H1 (cell line): ENCODE results near the gene CNDP2. TPM values are rescaled to one million over a fixed set of nuclear protein-coding genes. Genes with fewer than 3 reads are reported as not detected.

Source experiments
- CTCF ChIA-PET: fragments of 300-600 bp; sonication (Branson Sonifier 250); formaldehyde crosslinking; loops from one replicate; lab custom pipeline; 2021; ENCODE audit not compliant: partially characterized antibody; lab: Charles Lee
- POLR2A ChIA-PET: fragments of 300-600 bp; sonication (Branson Sonifier 250); formaldehyde crosslinking; loops from one replicate; lab custom pipeline; 2021; ENCODE audit warnings: inconsistent platforms; ENCODE audit not compliant: partially characterized antibody; lab: Charles Lee
- DNase-seq, 2 experiments: peaks; one replicate each; pipeline versions ENCODE4 v3.0.0 to v3.0.0-alpha.2; 2010 to 2022; ENCODE audit warnings: low spot score in 2 of 2, low read depth in 1 of 2, mixed read lengths in 1 of 2
- FAIRE-seq: peaks from 2 replicates; lab custom pipeline; 2011; peaks lifted over from hg19 to GRCh38; lab: Jason Lieb, UNC
- H2AFZ ChIP-seq: 2 replicates; pipeline ENCODE4 v1.8.1; 2012; ENCODE audit warnings: low read length, inconsistent platforms
- H2AK5ac ChIP-seq: 2 replicates; pipeline ENCODE4 v1.6.1; 2013; ENCODE audit warnings: low read depth, low read length
- H2BK120ac ChIP-seq: replicated peaks from 2 replicates; pipeline ENCODE3; 2013; ENCODE audit warnings: low read depth, low read length, inconsistent platforms
- H2BK12ac ChIP-seq: 2 replicates; pipeline ENCODE4 v1.6.1; 2013; ENCODE audit warnings: low read depth, low read length
- H2BK15ac ChIP-seq: 2 replicates; pipeline ENCODE4 v1.6.1; 2013; ENCODE audit warnings: low read length
- H2BK20ac ChIP-seq: 2 replicates; pipeline ENCODE4 v1.6.1; 2013; ENCODE audit warnings: low read length
- H2BK5ac ChIP-seq: 2 replicates; pipeline ENCODE4 v1.6.1; 2013; ENCODE audit warnings: low read depth, low read length
- H3K14ac ChIP-seq: 2 replicates; pipeline ENCODE4 v1.6.1; 2013; ENCODE audit warnings: inconsistent platforms; ENCODE audit not compliant: insufficient read length
- H3K18ac ChIP-seq: 2 replicates; pipeline ENCODE4 v1.6.1; 2013; ENCODE audit warnings: low read length; ENCODE audit errors: extremely low read depth
- H3K23ac ChIP-seq: 2 replicates; pipeline ENCODE4 v1.6.1; 2013; ENCODE audit warnings: inconsistent platforms; ENCODE audit not compliant: insufficient read length
- H3K23me2 ChIP-seq: 2 replicates; pipeline ENCODE4 v1.6.1; 2013; ENCODE audit warnings: low read depth, low read length
- H3K27ac ChIP-seq: 2 replicates; pipeline ENCODE4 v1.6.1; 2011; ENCODE audit warnings: low read depth, low read length, inconsistent platforms
- H3K27me3 ChIP-seq, 4 experiments: replicated peaks in 1 of 4; 1 replicate in 1 of 4; 2 replicates in 3 of 4; pipeline versions ENCODE4 v1.6.1 to v1.8.1; 2011 to 2013; ENCODE audit warnings: low read length in 3 of 4, mild to moderate bottlenecking in 3 of 4, inconsistent platforms in 2 of 4, mixed read lengths in 2 of 4, moderate library complexity in 1 of 4; ENCODE audit not compliant: control insufficient read depth in 3 of 4, insufficient read depth in 3 of 4; ENCODE audit errors: extremely low read depth in 1 of 4
- H3K36me3 ChIP-seq, 4 experiments: 2 replicates each; pipeline versions ENCODE4 v1.6.1 to v1.8.1; 2011 to 2013; ENCODE audit warnings: mild to moderate bottlenecking in 4 of 4, low read length in 3 of 4, moderate library complexity in 2 of 4, control low read depth in 1 of 4, inconsistent platforms in 1 of 4; ENCODE audit not compliant: insufficient read depth in 4 of 4, control insufficient read depth in 2 of 4
- H3K4ac ChIP-seq: replicated peaks from 2 replicates; pipeline ENCODE3; 2013; ENCODE audit warnings: low read length, low read depth, mixed read lengths, inconsistent platforms; ENCODE audit not compliant: insufficient read length
- H3K4me1 ChIP-seq, 4 experiments: replicated peaks in 1 of 4; 1 replicate in 1 of 4; 2 replicates in 3 of 4; pipeline versions ENCODE4 v1.6.1 to v1.8.1; 2011 to 2013; ENCODE audit warnings: low read length in 3 of 4, inconsistent platforms in 2 of 4, mixed read lengths in 1 of 4; ENCODE audit not compliant: insufficient read depth in 4 of 4, control insufficient read depth in 3 of 4
- H3K4me2 ChIP-seq, 2 experiments: 2 replicates each; pipeline versions ENCODE4 v1.6.1 to v1.8.1; 2011 to 2013; ENCODE audit warnings: low read depth in 2 of 2, low read length in 2 of 2, control low read depth in 1 of 2, inconsistent platforms in 1 of 2, mild to moderate bottlenecking in 1 of 2; ENCODE audit not compliant: insufficient read depth in 1 of 2
- H3K4me3 ChIP-seq, 4 experiments: fragments of 200-600, 300-600 bp in 1 of 4; sonication (generic), shearing (Covaris generic), sonication (Bioruptor Twin) in 1 of 4; 2 replicates each; pipeline versions ENCODE4 v1.5.1 to v1.8.1; 2011 to 2016; ENCODE audit warnings: low read length in 4 of 4, low read depth in 3 of 4, control low read depth in 2 of 4, inconsistent platforms in 2 of 4, mild to moderate bottlenecking in 2 of 4, mixed read lengths in 1 of 4, moderate library complexity in 1 of 4; ENCODE audit not compliant: insufficient read depth in 2 of 4; ENCODE audit errors: extremely low read depth in 1 of 4
- H3K56ac ChIP-seq: replicated peaks from 2 replicates; pipeline ENCODE3; 2013; ENCODE audit warnings: low read depth, mild to moderate bottlenecking, mixed read lengths, low read length, inconsistent platforms; ENCODE audit not compliant: insufficient read length
- H3K79me1 ChIP-seq: 2 replicates; pipeline ENCODE4 v1.6.1; 2013; ENCODE audit warnings: low read depth, low read length, control low read depth
- H3K79me2 ChIP-seq, 2 experiments: 2 replicates each; pipeline versions ENCODE4 v1.6.1 to v1.8.1; 2012 to 2013; ENCODE audit warnings: low read length in 2 of 2, mild to moderate bottlenecking in 2 of 2, inconsistent platforms in 1 of 2; ENCODE audit not compliant: insufficient read depth in 2 of 2, control insufficient read depth in 1 of 2
- H3K9ac ChIP-seq, 4 experiments: replicated peaks in 1 of 4; 1 replicate in 1 of 4; 2 replicates in 3 of 4; pipeline versions ENCODE4 v1.6.1 to v1.8.1; 2011 to 2013; ENCODE audit warnings: low read depth in 3 of 4, low read length in 3 of 4, control low read depth in 2 of 4, mild to moderate bottlenecking in 2 of 4, moderate library complexity in 2 of 4, inconsistent platforms in 1 of 4; ENCODE audit errors: extremely low read depth in 1 of 4
- H3K9me3 ChIP-seq, 2 experiments: 2 replicates each; pipeline versions ENCODE4 v1.6.1 to v1.8.1; 2012 to 2013; ENCODE audit warnings: mild to moderate bottlenecking in 2 of 2, moderate library complexity in 2 of 2, control low read depth in 1 of 2, inconsistent platforms in 1 of 2, low read depth in 1 of 2, low read length in 1 of 2, mixed read lengths in 1 of 2; ENCODE audit not compliant: insufficient read depth in 2 of 2
- H4K20me1 ChIP-seq, 2 experiments: replicated peaks in 1 of 2; 2 replicates each; pipeline versions ENCODE3 to v1.8.1; 2011 to 2013; ENCODE audit warnings: inconsistent platforms in 2 of 2, low read length in 2 of 2, mild to moderate bottlenecking in 1 of 2; ENCODE audit not compliant: insufficient read depth in 2 of 2, control insufficient read depth in 1 of 2
- H4K5ac ChIP-seq: 2 replicates; pipeline ENCODE4 v1.6.1; 2013; ENCODE audit warnings: low read length, low read depth, mixed read lengths, inconsistent platforms; ENCODE audit not compliant: insufficient read length
- H4K8ac ChIP-seq: 2 replicates; pipeline ENCODE4 v1.8.0; 2013; ENCODE audit warnings: mild to moderate bottlenecking, moderate library complexity, low read length, inconsistent platforms; ENCODE audit not compliant: insufficient read depth; ENCODE audit errors: extremely low read depth
- H4K91ac ChIP-seq: replicated peaks from 2 replicates; pipeline ENCODE3; 2013; ENCODE audit warnings: low read length, mixed read lengths, inconsistent platforms; ENCODE audit not compliant: insufficient read length
- CREB1 ChIP-seq: IDR thresholded peaks from 2 replicates; pipeline ENCODE4 v1.6.1; 2012; ENCODE audit warnings: inconsistent platforms
- EP300 ChIP-seq, 2 experiments: IDR thresholded peaks; 1 replicate in 1 of 2; 2 replicates in 1 of 2; pipeline ENCODE4 v1.6.1; 2011 to 2012; ENCODE audit warnings: low read depth in 2 of 2, low read length in 2 of 2, mild to moderate bottlenecking in 2 of 2, borderline replicate concordance in 1 of 2, inconsistent platforms in 1 of 2, moderate library complexity in 1 of 2
- GTF2F1 ChIP-seq: IDR thresholded peaks from 2 replicates; pipeline ENCODE4 v1.6.1; 2012; ENCODE audit warnings: low read depth, low read length, improper control_type of control experiment, borderline replicate concordance
- WGBS, 2 experiments: shearing (Covaris generic) in 1 of 2; methylation state at CpG; one replicate each; pipeline versions ENCODE4 v1.1.6 to v1.1.7; 2013 to 2015; ENCODE audit warnings: low lambda C conversion rate in 2 of 2, mixed read lengths in 2 of 2, inconsistent platforms in 1 of 2, low coverage in 1 of 2, missing lambda C conversion rate in 1 of 2; ENCODE audit not compliant: insufficient replicate concordance in 2 of 2, insufficient coverage in 1 of 2, insufficient read length in 1 of 2; ENCODE audit errors: extremely low coverage in 1 of 2, missing lambda C conversion rate in 1 of 2; 5-methylcytosine and 5-hydroxymethylcytosine counted together
- polyA plus RNA-seq, 7 experiments: library from polyadenylated mRNA; depleted of rRNA in 3 of 7; stranded (reverse) in 5 of 7; unstranded in 2 of 7; fragments of >200 nt in 5 of 7; fragments of 200-250 nt in 2 of 7; gene quantifications; 1 replicate in 5 of 7; 2 replicates in 1 of 7; 4 replicates in 1 of 7; pipeline versions ENCODE4 v1.2.1 to v1.2.3, GENCODE V29; 2011 to 2013; ENCODE audit warnings: missing spikeins in 2 of 7, mixed read lengths in 2 of 7
- total RNA-seq: library from RNA; stranded (reverse); fragmentation: NEBNext Ultra II Directional; extraction: Animal tissue kit (Norgen Biotek cat#: 25700); gene quantifications from 2 replicates; pipeline ENCODE4 v1.2.1, GENCODE V29; 2021

The CNDP2 gene
- total and polyA plus RNA-seq, 2 of the 8 experiments (the other 6 are each of a cell fraction or from before 2014, with no cell fraction given), result 71.8 to 243 TPM

- Histone ChIP-seq H3K9me3 (no peaks in the 10 kb centered on the region), H3K79me2 (no peaks in the 10 kb centered on the region; a peak in 1 of 4 replicates), H3K4ac (no peak overlapping the region), H4K20me1 (peaks cover 19 to 25% of the 10 kb centered on the region in 2 experiments), H3K14ac (no peak overlapping the region), H3K56ac (no peak overlapping the region), H3K36me3 (peaks cover 12 to 83% (median 59%) of the 10 kb centered on the region in 4 experiments), H3K9ac (no peak overlapping the region), H2AFZ (no peak overlapping the region), H3K18ac (no peak overlapping the region), H3K27me3 (no peaks in the 10 kb centered on the region), H3K23me2 (no peaks in the 10 kb centered on the region), H3K79me1 (peaks cover 16% of the 10 kb centered on the region), H3K4me3 (no peak overlapping the region), H2AK5ac (no peak overlapping the region), H2BK5ac (no peak overlapping the region), H3K4me1 (peaks cover 0 to 3% (median 2%) of the 10 kb centered on the region in 4 experiments; a peak in 4 of 7 replicates), H3K4me2 (no peak overlapping the region)
- CTCF ChIA-PET, result interaction anchor here (0.7 to 0.9 kb wide), 2 partner anchors 11 to 156 kb away, joined by 3 read pairs; no protein-coding TSS in a partner anchor
- FAIRE-seq, result no peak
- TF ChIP-seq EP300 (IDR thresholded peaks at IDR 0.05; ENCODE audit: borderline replicate concordance in 1 of 2, low read depth in 2 of 2, low read length in 2 of 2) (no peak), GTF2F1 (no peak), CREB1 (no peak)
- TF ChIP-seq, all 59 proteins: peak for 0
- no peak overlapping the region for H4K5ac ChIP-seq
- DNase-seq, result no peak
- no peak overlapping the region for H2BK12ac ChIP-seq
- POLR2A ChIA-PET, result interaction anchor here (1.2 to 1.5 kb wide), 2 partner anchors 9 to 12 kb away, joined by 4 to 7 read pairs; no protein-coding TSS in a partner anchor
- no peak overlapping the region for H4K8ac ChIP-seq
- no peak overlapping the region for H3K23ac ChIP-seq
- WGBS, 2 experiments, result 93% methylated on average over 29 of the region's 29 CpGs; no CpG with 5 or more reads in 1 of the 2 experiments
- no peak overlapping the region for H4K91ac ChIP-seq
- no peak overlapping the region for H2BK15ac ChIP-seq
- no peak overlapping the region for H2BK120ac ChIP-seq
- H2BK20ac ChIP-seq, result no peak overlapping the region
- H3K27ac ChIP-seq, result no peak overlapping the region
These were observed 13.9 kb downstream of the CNDP2 start for GRCh38 chr18:74509856-74510769.
